ENCODE results near the gene ZCCHC7. TPM values are rescaled to one million over a fixed set of nuclear protein-coding genes. Genes with fewer than 3 reads are reported as not detected.
A peak's percentile ranks its signal among the peaks of the same experiment; 100 is the strongest.
"Not testable (repeated sequence)": the region's sequence is repeated elsewhere in the genome, so short reads cannot be mapped to it uniquely, and the experiment has no call there.

Gene ZCCHC7
- total RNA-seq, 1 donor from 2014 or later, result 23.4 TPM

GRCh38 chr9:37178742-37179141, 58.4 kb downstream of the ZCCHC7 start:
- DNase-seq, result no peak

- DNase-seq, result no peak
Measured at GRCh38 chr9:37179576-37179975, 59.2 kb downstream of the ZCCHC7 start.

DNA sequence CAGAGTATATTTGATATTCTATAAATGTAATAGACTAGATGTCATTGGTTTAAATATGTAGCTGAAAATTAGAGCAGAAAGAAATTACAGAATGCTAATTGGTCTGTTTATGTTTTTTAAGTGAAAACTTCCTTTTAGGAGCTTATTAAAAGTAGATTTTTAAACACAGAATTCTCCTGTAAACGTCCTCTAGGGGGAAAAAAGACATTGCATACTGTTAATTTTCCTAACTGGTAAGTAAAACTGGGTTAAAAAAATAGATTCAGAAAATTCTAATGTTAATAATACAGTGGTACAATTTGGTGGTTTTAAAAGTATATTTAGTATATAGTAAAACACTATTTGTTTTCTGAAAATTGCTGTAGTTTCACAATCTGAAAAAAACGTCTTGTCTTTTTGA, 59.8 kb downstream of the ZCCHC7 start:
- no peak for DNase-seq

DNA sequence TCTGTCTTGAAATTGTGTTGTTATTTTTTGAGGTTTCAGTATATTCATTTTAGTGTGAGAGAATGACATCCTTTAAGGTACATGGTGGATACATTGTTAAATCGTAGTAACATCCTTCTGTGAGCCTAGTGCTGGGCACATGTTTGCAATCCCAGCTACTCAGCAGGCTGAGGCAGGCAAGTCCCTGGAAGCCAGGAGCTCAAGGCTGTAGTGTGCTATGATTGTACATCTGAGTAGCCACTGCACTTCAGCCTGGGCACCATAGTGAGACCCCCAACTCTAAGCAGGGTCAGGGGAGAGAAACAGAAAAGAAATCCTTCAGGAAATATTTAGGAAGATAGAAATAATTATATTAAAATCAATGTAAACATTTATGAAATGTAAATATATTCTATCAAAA, 62.3 kb downstream of the ZCCHC7 start:
- no peak for DNase-seq

- no peak for DNase-seq
Measured at GRCh38 chr9:37184905-37185867, 64.8 kb downstream of the ZCCHC7 start.

- DNase-seq, result no peak
Measured at GRCh38 chr9:37187292-37187691, 66.9 kb downstream of the ZCCHC7 start.

- no peak for DNase-seq
Measured at GRCh38 chr9:37187713-37188439, 67.5 kb downstream of the ZCCHC7 start.

DNA sequence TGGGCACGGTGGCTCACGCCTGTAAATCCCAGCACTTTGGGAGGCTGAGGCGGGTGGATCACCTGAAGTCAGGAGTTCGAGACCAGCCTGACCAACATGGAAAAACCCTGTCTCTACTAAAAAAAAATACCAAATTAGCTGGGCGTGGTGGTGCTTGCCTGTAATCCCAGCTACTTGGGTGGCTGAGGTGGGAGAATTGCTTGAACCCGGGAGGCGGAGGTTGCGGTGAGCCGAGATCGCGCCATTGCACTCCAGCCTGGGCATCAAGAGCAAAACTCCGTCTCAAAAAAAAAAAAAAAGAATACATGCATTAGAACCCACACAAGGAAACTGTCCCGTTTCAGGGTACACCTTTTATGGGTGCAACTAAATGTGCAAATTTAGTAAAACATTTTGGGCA, 70.4 kb downstream of the ZCCHC7 start:
- DNase-seq, result not testable (repeated sequence)

- no peak for DNase-seq
Measured at GRCh38 chr9:37191403-37192089, 71.2 kb downstream of the ZCCHC7 start.

- no peak for DNase-seq
Measured at GRCh38 chr9:37192803-37193202, 72.4 kb downstream of the ZCCHC7 start.

DNA sequence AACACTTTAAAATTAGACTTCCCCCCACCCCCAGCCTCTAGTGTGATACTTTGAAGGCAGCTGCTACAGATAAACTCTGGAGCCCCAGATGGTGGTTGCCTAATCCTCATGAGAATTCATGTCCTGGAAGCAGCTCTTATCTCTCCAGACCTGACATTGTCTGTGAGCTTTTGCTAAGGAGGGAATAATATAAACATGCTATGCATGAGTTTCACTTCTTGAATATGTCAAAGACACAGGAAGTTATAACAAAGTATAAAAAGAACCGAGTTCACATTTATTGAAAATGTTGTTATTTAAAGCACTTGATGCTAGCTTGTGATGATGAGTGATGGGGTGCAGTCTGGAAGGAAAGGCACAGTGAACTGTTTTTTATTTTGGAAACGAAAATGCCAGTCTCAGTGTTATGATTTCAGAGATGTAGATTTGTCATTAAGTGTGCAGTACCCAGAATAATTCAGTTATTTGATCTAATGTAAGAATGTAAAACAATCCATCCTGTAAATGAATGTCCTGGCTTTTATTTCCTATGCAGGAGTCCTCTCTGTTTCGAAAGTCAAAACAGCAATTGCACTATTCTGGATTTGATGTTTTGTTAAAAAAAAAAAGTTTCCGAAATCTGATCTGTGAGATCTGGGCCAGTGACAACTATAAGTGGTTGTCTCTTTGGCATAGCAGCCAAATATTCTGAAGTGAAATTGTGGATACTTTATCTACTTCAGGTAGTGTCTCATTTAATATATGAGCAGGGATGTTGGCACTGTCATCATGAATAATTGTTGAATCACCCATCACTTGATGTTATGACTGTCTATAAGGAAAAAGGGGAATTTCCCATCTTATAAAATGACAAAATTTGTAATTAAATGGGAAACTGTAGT, 77.0 kb downstream of the ZCCHC7 start:
- DNase-seq, result peak; percentile 42

- no peak for DNase-seq
Measured at GRCh38 chr9:37198039-37198729, 77.8 kb downstream of the ZCCHC7 start.

GRCh38 chr9:37198831-37199230, 78.5 kb downstream of the ZCCHC7 start:
- no peak for DNase-seq

- no peak for DNase-seq
Measured at GRCh38 chr9:37200433-37201005, 80.1 kb downstream of the ZCCHC7 start.

- DNase-seq, result no peak
Measured at GRCh38 chr9:37201581-37201980, 81.2 kb downstream of the ZCCHC7 start.

GRCh38 chr9:37202091-37202490, 81.7 kb downstream of the ZCCHC7 start:
- no peak for DNase-seq

GRCh38 chr9:37203456-37203855, 83.1 kb downstream of the ZCCHC7 start:
- DNase-seq, result not testable (repeated sequence)

DNA sequence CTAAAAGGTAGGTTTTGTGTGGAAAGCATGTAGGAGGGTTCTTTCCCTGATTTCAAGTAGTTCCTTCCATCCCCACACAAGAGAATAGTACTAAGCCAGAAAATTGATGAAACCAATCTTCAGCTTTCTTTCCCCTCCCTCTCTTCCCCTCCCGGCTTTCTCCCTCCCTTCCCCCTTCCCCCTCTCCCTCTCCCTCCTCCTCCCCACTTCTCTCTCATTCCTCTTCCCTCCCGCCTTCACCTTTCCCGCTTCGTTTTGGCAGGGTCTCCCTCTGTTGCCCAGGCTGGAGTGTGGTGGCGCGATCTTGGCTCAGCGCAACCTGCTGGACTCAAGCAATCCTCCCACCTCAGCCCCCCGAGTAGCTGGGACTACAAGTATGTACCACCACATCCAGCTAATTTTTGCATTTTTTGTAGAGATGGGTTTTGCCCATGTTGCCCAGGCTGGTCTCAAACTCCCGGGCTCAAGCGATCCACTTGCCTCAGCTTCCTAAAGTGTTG, 85.8 kb downstream of the ZCCHC7 start:
- DNase-seq, result no peak

DNA sequence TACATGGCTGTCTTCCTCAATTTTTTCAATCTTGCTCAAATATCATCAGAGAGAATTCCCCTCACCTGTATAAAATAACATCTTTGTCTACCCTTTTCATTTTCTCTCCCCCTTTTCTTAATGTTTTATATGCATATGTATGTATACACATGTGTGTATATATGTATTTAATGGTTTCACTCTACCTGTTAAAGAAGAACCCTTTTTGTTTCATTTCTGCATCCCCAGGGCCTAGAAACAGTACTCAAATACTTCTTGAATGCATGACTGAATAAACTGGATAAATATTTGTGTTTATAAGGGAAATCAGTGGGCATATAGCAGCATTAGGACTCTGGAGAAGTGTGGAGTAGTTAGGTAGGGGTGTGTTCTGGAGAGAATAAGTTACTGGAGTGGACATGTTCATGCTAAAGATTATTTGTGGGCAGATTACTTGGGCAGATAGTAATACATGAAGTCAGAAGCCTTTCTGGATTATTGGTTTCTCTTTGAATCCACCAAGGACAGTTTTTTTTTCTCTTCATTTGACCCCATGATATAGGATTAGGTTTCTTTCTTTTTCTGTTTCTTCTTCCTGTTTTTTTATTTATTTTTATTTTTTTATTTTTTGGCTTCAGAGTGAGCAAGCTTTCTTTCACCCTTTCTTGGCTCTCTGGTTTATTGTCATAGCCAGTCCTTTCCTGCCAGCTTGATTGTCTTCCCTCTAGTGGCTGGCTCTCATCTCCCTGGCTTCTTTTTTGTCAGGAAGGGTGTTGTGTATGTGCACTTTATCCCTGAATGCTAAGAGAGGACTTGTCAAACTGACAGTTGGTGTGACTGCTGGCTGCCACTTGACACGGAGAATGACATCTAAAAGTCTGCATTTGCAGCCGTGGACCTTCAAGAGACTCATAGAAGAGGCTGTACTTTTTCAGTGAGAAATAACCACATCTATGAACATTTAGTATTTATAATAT, 89.3 kb downstream of the ZCCHC7 start:
- DNase-seq, result no peak

Data from tongue (tissue), 2 donors.